Measurements from ENCODE around the gene POTEB3.
"Not testable (repeated sequence)": the region's sequence is repeated elsewhere in the genome, so short reads cannot be mapped to it uniquely, and the experiment has no call there.

Gene POTEB3

GRCh38 chr15:21440399-21440798, at the start of gene POTEB3:
TSS of gene POTEB3 (minus strand) at chr15:21440499. CDS start at chr15:21440011, 488 bp downstream.
- not testable (repeated sequence) for H3K9me3 Mint-ChIP-seq, H3K27ac Mint-ChIP-seq, H3K27me3 Mint-ChIP-seq, H3K4me1 Mint-ChIP-seq, H3K4me3 Mint-ChIP-seq, H3K36me3 Mint-ChIP-seq

DNA sequence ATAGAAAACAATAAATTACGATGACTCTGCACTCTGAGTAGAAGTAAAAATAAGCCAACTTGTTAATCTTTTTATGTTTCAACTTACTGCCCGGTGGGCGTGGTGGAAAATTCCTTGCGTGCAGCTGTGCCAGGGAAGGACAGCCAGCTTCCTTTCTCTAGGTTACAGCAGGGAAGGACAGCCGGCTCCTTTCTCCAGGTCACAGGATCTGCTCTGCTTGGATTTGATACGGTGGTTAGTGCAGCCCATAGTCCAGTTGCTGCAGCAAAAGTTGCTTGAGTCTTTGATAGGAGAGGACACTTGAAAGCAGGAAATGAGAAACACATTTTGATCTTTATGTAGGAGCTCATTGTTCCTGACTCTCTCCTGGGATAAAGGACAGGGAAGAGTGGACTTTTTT, 13.4 kb upstream of the POTEB3 start:
- not testable (repeated sequence) for H3K27me3 Mint-ChIP-seq, H3K36me3 Mint-ChIP-seq, H3K4me1 Mint-ChIP-seq, H3K27ac Mint-ChIP-seq, H3K9me3 Mint-ChIP-seq, H3K4me3 Mint-ChIP-seq

DNA sequence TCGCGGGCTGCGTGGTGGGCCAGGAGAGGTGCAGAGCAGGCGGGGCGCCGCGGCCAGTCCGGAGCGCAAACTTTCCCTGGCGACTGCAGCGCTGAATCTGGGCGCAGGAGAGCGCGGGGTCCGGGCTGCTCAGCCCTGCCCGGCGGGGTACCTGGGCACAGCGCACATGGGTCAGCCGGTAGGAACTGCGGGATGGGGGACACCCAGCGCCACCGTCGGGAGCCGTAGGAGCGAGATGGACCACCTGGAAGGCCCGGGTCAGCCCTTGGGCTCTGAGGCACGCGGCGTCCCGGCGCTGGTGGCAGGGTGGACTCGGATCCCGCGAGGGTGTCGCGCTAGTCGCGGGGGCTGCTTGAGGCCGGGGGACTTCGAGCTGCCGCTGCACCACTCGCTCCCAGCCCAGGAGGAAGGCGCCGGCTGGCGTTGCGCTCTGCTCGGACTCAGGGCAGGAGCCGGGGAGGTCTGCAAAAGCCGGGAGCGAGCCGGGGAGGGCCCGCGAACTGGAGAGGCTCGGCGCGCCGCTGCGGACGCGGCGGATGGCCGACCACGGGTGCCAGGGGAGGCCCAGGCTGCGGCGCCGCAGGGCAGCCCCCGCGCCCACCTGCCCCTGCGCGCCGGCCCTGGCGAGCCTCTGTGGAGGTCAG, 11.7 kb upstream of the POTEB3 start:
- not testable (repeated sequence) for H3K4me3 Mint-ChIP-seq, H3K36me3 Mint-ChIP-seq, H3K27me3 Mint-ChIP-seq, H3K4me1 Mint-ChIP-seq, H3K9me3 Mint-ChIP-seq, H3K27ac Mint-ChIP-seq

GRCh38 chr15:21451487-21451886, 11.2 kb upstream of the POTEB3 start:
- not testable (repeated sequence) for H3K4me3 Mint-ChIP-seq, H3K4me1 Mint-ChIP-seq, H3K27ac Mint-ChIP-seq, H3K27me3 Mint-ChIP-seq, H3K9me3 Mint-ChIP-seq, H3K36me3 Mint-ChIP-seq

- H3K4me3 Mint-ChIP-seq, H3K36me3 Mint-ChIP-seq, H3K27me3 Mint-ChIP-seq, H3K4me1 Mint-ChIP-seq, H3K9me3 Mint-ChIP-seq, H3K27ac Mint-ChIP-seq: not testable (repeated sequence)
Measured at GRCh38 chr15:21407366-21407765, 32.9 kb downstream of the POTEB3 start.

DNA sequence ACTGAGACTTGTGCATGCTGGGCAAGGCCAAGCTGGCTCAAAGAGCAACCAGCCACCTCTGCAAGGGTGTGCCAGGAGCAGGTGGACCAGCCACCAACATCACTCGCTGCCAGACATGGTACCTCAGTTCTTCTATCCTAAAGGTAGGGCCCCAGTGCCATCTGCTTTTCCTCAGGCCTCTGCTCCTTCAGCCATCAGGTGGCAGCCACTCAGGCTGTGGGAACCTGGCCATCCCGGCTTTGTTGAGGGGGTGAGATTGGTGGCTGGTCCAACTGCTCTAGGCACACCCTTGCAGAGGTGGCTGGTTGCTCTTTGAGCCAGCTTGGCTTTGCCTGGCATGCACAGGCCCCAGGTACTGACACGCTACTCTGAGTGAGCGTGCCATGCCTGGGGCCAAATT, 38.8 kb downstream of the POTEB3 start:
- H3K4me1 Mint-ChIP-seq, H3K4me3 Mint-ChIP-seq, H3K36me3 Mint-ChIP-seq, H3K9me3 Mint-ChIP-seq, H3K27me3 Mint-ChIP-seq, H3K27ac Mint-ChIP-seq: not testable (repeated sequence)

- H3K4me1 Mint-ChIP-seq, H3K4me3 Mint-ChIP-seq, H3K27ac Mint-ChIP-seq, H3K27me3 Mint-ChIP-seq, H3K9me3 Mint-ChIP-seq, H3K36me3 Mint-ChIP-seq: not testable (repeated sequence)
Measured at GRCh38 chr15:21399111-21399510, 41.2 kb downstream of the POTEB3 start.

- H3K27ac Mint-ChIP-seq, H3K36me3 Mint-ChIP-seq, H3K9me3 Mint-ChIP-seq, H3K4me1 Mint-ChIP-seq, H3K4me3 Mint-ChIP-seq, H3K27me3 Mint-ChIP-seq: not testable (repeated sequence)
Measured at GRCh38 chr15:21398511-21398910, 41.8 kb downstream of the POTEB3 start.

DNA sequence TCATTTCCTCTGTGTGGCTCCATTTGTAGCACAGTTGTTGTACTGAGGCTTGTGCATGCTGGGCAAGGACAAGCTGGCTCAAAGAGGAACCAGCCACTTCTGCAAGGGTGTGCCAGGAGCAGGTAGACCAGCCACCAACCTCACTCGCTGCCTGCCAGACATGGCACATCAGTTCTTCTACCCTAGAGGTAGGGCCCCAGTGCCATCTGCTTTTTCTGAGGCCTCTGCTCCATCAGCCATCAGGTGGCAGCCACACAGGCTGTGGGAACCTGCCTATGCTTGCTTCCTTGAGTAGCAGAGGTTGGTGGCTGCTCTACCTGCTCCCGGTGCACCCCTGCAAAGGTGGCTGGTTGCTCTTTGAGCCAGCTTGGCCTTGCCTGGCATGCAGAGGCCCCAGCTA, 42.6 kb downstream of the POTEB3 start:
- H3K27ac Mint-ChIP-seq, H3K4me1 Mint-ChIP-seq: not testable (repeated sequence)

DNA sequence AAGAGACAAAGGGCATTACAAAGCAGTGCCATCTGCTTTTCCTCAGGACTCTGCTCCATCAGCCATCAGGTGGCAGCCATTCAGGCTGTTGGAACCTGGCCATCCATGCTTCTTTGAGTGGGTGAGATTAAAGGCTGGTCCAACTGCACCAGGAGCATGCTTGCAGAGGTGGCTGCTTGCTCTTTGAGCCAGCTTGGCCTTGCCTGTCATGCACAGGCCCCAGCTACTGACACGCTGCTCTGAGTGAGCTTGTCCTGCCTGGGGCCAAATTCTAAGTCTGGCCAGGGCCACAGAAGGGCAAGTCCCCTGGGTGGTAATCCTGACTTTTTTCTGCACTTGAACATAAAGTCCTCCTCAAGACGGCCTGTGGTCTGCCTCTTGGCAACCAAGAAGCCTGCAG, 43.1 kb downstream of the POTEB3 start:
- H3K4me3 Mint-ChIP-seq, H3K27me3 Mint-ChIP-seq, H3K9me3 Mint-ChIP-seq, H3K4me1 Mint-ChIP-seq, H3K36me3 Mint-ChIP-seq, H3K27ac Mint-ChIP-seq: not testable (repeated sequence)

More for the DNA sequence above, 42.6 kb downstream of the POTEB3 start:
- H3K4me3 Mint-ChIP-seq, H3K36me3 Mint-ChIP-seq, H3K9me3 Mint-ChIP-seq, H3K27me3 Mint-ChIP-seq: not testable (repeated sequence)

GRCh38 chr15:21385961-21386360, 54.3 kb downstream of the POTEB3 start:
- not testable (repeated sequence) for H3K4me1 Mint-ChIP-seq, H3K36me3 Mint-ChIP-seq, H3K27ac Mint-ChIP-seq, H3K27me3 Mint-ChIP-seq, H3K4me3 Mint-ChIP-seq, H3K9me3 Mint-ChIP-seq

DNA sequence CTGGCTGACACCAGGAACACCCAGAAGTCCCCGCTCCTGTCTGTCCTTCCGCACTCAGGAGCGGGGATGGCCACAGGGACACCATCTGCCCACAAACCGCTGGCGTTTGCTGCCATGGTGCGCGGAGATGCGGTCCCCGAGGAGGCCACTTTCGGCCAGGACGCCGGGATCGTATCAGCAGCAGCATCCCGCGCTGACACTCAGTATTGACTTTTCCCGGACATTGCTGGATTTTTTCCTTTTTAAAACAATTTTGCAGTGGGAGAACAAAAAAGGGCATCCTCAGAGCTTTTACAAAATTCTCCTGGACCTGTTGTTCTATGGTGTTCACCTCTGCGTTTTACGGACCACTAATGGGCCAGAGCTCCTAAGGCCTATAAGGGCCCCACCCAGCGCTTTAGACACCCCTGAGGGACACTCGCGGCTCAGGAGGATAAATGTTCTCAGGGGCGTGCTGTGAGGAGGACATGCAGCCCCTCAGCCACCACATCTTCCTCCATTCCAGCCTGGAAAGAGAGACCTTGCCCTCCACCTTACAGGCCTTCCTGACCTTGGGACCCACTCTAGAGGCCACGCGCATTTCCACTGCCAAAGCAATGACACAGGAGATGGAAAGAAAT, 56.3 kb downstream of the POTEB3 start:
- H3K4me3 Mint-ChIP-seq, H3K27me3 Mint-ChIP-seq, H3K36me3 Mint-ChIP-seq, H3K9me3 Mint-ChIP-seq, H3K4me1 Mint-ChIP-seq, H3K27ac Mint-ChIP-seq: not testable (repeated sequence)

DNA sequence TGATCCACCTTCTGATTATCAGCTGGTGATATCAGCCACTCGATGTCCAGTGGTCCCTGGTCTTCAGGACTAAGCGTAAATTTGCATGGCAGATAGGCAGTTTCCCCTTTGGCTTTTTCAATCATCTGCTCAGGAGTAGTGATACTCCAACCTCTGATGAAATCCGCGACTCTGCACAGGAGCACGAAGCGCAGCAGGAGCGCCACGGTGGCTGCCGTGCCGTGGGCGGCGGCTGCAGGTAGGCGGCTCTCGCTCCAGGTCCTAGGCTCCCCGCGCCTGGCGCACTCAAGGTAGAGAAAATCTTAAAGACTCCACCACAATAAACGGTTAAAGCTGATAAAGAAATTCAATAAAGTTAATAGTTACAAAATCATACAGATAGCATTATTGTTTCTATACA, 66.6 kb downstream of the POTEB3 start:
- not testable (repeated sequence) for H3K4me1 Mint-ChIP-seq, H3K4me3 Mint-ChIP-seq, H3K36me3 Mint-ChIP-seq, H3K9me3 Mint-ChIP-seq, H3K27me3 Mint-ChIP-seq, H3K27ac Mint-ChIP-seq

- not testable (repeated sequence) for H3K27me3 Mint-ChIP-seq, H3K36me3 Mint-ChIP-seq, H3K9me3 Mint-ChIP-seq, H3K4me3 Mint-ChIP-seq, H3K27ac Mint-ChIP-seq, H3K4me1 Mint-ChIP-seq
Measured at GRCh38 chr15:21369177-21369576, 71.1 kb downstream of the POTEB3 start.

GRCh38 chr15:21368625-21369024, 71.7 kb downstream of the POTEB3 start:
- not testable (repeated sequence) for H3K27ac Mint-ChIP-seq, H3K4me1 Mint-ChIP-seq, H3K36me3 Mint-ChIP-seq, H3K9me3 Mint-ChIP-seq, H3K4me3 Mint-ChIP-seq, H3K27me3 Mint-ChIP-seq
